ENCODE data around the gene CLSTN2.

CLSTN2 gene

DNA sequence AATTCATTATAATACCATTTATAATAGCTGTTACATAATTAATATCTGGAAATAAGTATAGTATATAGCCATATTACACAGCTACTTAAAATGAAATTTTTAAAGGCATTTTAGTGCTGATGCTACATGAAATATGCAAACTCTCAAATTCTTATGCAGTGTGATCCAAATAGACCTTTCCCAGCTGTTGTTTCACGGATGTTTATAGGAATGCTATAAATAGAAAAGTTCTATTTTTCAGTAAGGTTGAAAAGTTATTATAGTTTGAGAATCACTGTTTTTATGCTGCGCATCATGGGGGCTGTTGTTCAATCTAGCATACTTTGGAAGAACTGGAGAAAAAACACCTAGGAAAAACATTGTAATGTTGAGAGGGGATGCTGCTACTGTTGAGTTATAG is 595.1 kb downstream of the CLSTN2 start:
- no peak for DNase-seq

- DNase-seq = no peak
Measured at GRCh38 chr3:140530603-140531002, 595.6 kb downstream of the CLSTN2 start.

- no peak for DNase-seq
Measured at GRCh38 chr3:140532793-140533330, 597.9 kb downstream of the CLSTN2 start.

- no peak for DNase-seq
Measured at GRCh38 chr3:140536926-140537726, 602.1 kb downstream of the CLSTN2 start.

GRCh38 chr3:140537727-140538082 is 602.7 kb downstream of the CLSTN2 start:
- no peak for DNase-seq

- DNase-seq = no peak
Measured at GRCh38 chr3:140540262-140540661, 605.3 kb downstream of the CLSTN2 start.

GRCh38 chr3:140541975-140542653 is 607.1 kb downstream of the CLSTN2 start:
- no peak for DNase-seq

DNA sequence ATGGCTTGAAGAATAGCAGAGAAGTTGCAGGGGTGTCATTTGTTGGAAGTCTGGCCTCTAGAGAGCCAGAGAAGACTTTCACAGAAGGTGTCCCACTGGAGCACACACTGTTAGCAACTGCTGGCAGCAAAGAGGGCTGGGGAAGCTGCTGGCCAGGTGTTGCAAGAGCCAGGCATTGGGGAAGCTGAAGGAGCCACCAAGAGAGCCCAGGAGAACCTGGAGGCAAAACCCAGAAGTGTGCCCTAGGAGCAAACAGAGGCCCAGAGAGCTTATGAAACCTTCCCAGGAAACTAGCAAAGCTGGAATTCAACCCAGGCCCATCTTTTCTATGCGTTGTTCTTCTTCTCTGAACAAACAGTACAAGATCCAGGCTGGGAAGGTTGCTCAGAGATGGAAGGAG is 610.2 kb downstream of the CLSTN2 start:
- no peak for DNase-seq

GRCh38 chr3:140545756-140546155 is 610.8 kb downstream of the CLSTN2 start:
- no peak for DNase-seq

- no peak for DNase-seq
Measured at GRCh38 chr3:140546649-140547048, 611.7 kb downstream of the CLSTN2 start.

- no peak for DNase-seq
Measured at GRCh38 chr3:140552403-140552802, 617.4 kb downstream of the CLSTN2 start.

DNA sequence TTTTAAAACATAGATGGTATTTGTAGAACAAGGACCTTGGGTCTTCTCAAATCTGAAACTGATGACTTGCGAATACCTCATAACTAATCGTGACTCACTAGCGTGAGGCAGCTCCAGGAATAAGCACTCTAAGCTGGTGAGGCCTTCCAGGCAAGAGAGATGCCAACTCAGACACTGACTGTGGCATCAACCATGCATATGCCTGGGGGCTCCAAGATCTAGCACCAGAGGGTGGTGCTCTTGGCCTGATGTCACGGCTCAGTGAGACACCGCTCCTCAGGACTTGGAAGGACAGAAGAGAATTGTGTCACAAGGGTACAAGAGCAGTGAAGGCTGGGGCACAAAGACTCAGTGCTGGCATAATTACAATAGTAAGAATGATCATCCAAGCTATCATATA is 617.9 kb downstream of the CLSTN2 start:
- DNase-seq = no peak

DNA sequence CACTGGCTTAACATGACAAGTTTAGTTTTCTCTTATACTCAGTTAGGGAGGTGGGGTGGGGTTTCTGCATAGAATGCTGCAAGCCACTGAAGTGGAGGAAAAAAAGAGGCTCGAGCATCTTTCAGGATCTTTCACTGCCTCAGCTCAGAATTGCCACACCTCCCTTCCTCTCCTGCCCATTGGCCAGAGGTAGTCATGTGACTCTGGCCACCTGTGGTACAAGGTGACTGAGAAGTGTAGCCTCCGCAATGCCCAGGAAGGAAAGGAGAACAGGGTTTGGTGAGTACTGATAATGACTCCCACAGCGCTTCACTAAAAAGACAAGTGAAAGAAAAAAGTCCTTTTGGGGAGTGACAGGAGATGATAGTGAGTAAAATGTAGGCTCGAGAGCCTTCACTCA is 618.6 kb downstream of the CLSTN2 start:
- no peak for DNase-seq

GRCh38 chr3:140555666-140556065 is 620.7 kb downstream of the CLSTN2 start:
- DNase-seq = no peak

GRCh38 chr3:140557476-140557875 is 622.5 kb downstream of the CLSTN2 start:
- no peak for DNase-seq

DNA sequence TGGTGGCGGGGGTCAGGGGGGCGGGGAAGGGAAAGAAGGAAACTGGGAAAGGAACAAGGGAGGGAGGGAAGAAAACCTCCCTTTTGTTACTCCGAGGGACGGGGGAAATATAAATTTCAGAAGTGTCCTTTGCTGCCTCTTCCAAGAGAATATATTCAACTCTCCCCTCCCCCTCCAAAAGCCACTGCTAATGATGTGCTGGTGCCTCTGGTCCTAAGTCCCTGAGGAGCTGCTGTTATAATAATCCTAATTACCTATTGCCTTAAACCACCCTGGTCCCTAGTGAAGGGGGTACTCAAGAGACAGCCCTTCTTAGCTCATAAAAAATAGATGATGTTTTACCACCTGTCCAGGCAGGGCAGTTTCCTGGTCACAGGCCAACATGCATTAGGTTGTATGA is 624.6 kb downstream of the CLSTN2 start:
- DNase-seq = peak; percentile 12

GRCh38 chr3:140563206-140563760 is 628.3 kb downstream of the CLSTN2 start:
- DNase-seq = peak; percentile 20

DNA sequence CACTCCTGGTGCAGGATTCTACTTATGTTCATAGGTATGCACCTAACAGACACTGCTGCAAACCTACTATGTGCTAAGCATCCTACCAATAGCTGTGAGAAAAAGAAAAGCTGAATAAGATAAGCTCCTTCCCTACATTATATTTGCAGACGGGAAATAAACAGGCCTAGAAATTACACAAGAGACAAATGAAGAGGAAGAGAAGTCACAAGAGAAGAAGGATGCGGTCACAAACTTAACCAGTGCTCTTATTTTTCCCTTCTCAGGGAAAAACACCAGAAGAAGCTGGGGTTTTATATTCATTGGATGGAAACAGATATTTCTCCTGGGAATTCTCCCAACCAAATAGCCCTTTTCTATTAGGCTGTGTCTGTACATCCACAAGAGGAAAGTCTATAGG is 633.1 kb downstream of the CLSTN2 start:
- DNase-seq = no peak

DNA sequence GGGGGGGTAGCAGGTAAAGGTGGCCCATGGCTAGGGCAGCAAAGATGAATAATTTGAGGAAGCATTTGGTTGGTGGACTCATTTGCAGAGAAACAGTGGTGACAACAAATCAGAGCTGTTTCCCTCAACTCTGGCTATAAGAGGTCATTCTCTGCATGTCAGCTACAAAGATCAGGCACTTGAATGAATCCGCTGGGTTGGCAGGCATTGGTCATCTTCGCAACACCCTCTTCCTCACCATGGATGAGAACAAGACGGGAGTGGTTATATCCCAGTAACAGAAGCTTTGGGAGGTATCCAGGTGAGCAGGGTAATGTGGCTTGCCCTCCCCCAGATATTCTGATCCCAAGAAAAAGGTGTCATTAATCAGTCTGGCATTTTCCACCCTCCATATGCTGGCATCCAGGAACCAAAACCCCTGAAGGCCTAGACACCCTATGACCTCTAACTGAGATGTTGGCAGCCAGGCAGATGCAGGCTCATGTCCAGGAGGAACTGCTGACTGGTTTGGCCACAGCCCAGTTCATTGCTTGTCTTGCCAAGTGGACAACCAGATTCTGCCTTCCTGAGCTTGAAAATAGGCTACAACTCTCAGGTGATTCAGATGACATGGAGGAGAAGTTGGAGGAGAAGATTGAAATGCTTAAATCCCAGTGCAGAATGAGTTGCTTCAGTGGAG is 634.0 kb downstream of the CLSTN2 start:
- DNase-seq = no peak

DNA sequence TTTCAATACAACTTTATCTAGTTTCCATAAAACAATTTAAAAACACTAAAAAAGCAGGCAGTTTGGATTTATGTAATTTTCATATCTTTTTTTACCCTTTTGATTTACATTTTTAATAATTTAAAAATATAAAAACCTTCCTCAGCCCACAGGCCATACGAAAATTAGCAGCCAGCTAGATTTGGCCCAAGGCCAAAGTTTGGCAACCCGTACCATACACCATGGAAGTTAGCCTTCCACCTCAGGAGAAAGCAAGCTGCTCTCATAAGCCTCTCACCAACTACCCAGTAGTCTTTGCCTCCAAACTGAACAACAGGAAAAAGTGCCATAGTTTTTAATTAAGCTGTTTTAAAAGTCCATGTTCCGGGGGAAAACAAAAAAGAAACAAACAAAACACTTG is 635.6 kb downstream of the CLSTN2 start:
- DNase-seq = peak; percentile 24

GRCh38 chr3:140571836-140572235 is 636.9 kb downstream of the CLSTN2 start:
- DNase-seq = no peak

- peak; percentile 54 for DNase-seq
Measured at GRCh38 chr3:140572334-140572733, 637.3 kb downstream of the CLSTN2 start.

DNA sequence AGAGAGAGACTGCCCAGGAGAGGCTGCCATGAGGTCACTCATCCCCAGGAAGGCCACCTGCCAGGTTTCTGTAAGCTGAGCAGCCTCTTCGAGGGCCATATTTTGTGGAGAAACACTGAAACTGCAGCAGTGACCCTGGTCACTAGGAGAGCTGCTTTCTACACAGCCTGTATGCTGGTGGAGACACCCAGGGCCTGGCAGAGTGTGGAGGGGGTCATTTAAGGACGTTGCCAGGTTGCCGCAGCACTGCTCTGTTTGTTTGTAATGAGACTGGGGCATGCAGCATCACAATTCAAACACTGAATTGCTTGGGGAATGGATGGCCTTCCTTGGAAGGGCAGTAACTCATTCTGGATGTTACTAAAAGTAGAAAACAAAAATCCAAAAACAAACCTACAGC is 638.0 kb downstream of the CLSTN2 start:
- no peak for DNase-seq
